Activated CD8-positive, alpha-beta memory T cell treated with anti-CD3 and anti-CD28 coated beads for 4 hours (primary cell): ENCODE results near the gene RFX3.
A peak's percentile ranks its signal among the peaks of the same experiment; 100 is the strongest.

Experiments used
- DNase-seq, 2 donors: peaks; one replicate each; pipeline ENCODE4 v3.0.0-alpha.2; 2020; ENCODE audit warnings: low read depth in 2 of 2

RFX3 gene

DNA sequence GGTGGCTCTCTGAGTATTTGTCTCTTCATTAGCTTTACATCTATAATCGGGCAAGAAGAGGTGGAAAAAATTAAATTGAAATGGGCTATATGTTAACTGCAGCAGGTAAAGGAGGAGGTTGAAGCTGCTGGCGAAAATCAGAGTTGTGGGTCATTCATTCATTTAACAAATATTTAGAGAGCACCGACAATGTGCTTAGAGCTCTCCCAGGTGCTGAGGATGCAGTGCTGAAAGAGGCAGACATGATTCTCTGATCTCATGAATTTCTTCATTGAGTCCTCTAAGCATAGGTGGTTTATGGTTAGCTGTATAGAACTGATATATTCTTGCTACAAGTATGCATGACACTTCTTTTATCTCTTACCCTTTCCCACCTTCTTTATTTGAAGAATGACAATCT lies 243.4 kb downstream of the RFX3 start:
- no peak for DNase-seq

DNA sequence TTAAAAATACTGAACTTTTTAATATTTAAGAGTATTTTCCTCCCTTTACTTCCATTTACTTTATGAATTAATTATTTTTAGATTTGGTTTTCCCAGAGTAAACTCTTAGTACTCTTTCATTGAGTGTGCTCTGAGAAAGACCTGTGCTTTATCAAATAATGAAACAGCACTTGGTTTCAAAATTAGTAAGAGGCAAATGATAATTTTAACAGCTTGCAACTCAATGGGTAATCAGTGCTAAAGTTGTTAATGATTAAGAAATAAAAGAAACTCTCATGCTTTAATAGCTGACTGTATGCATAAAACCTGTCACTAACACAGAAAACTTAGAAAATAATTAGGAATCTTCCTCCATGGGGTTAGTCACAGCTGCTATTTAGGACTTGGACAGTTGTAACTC lies 244.4 kb downstream of the RFX3 start:
- no peak for DNase-seq

- no peak for DNase-seq
Observed at GRCh38 chr9:3277200-3277599, 248.6 kb downstream of the RFX3 start.

DNA sequence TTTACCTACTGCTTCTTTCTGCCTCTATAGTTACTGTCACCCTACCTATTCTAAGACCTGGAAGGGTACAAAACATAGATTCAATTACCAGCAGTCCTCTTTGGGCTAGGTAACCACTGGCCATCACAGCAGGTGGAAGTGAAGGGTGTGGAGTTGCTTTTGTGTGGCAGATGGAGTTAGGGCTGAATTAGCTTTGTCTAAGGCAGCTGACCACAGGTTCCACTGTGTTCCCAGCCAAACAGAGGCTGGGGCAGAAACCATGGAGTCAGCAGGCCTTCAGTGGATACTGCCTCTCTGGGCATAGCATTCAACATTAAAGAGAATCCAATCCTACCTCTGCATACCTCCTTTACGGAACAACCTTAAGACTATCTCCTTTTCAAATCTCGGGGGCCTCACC lies 254.2 kb downstream of the RFX3 start:
- DNase-seq, result no peak

DNA sequence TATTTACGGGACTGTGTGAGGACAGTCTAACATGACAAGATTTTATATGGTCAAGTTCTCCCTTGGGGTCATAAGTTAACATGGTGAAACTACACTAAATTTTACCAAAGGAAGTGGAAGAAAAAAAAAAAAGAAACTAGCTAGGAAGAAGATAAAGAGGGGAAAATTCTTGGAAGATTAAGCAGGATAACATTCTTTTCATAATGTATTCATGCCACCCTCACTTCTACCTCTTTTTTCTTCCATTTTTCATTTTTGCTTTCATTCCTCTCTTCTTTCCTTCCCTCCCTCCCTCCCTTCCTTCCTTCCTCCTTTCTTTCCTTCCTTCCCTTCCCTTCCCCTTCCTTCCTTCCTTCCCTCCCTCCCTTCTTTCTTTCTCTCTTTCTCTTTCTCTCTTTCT lies 254.6 kb downstream of the RFX3 start:
- DNase-seq, result no peak

DNA sequence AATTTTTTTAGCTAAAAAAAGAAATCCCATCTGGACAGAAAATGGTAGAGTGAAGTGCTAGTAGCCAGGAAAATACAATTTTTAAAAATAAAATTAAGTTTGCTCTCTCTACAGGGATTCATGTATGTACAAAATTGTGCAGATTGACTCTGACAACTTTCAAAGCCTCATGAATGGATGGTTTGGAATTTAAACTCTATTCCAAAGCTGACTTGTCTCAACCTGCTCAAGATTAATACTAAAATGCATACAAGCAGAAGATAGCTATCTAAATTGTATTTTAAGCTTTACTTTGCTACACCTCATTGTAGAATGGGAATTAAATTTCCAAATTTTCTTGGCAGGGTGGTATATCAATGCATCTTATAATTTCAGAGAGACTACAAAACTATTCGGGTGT lies 257.6 kb downstream of the RFX3 start:
- DNase-seq, result no peak

DNA sequence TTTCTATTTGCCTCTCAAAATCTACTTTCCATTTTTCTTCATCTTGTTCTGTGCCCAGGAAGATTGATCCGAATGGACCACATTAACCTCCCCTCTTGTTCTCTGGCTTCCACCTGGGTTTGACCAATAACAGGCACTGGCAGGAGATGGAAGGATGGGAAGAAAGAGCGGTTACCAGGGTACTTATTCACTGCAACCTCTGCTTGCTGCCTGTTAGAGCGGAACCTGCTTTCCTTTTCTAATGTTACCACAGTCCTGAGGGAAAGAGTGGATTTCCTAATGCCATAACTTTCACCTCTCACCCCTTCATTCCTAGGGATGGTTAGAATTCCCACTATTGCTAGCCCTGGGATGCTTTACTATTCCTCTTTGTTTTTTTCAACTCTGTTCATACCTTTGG lies 262.1 kb downstream of the RFX3 start:
- DNase-seq, result no peak

- no peak for DNase-seq
Observed at GRCh38 chr9:3262826-3263529, 262.8 kb downstream of the RFX3 start.

DNA sequence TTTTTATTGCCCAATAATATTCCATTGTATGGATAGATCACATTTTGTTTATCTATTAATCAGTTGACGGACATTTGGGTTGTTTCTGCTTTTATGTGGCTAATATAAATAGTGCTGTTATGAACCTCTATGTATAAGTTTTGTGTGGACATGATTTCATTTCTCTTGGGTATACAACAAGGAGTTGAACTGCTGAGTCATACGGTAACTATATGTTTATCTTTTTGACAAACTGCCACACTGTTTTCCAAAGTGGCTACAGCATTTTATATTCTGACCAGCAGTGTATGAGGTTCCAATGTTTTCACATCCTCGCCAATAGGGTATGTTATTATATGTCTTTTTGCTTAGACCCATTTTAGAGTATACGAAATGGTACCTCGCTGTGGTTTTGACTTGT lies 264.3 kb downstream of the RFX3 start:
- DNase-seq, result no peak

- no peak for DNase-seq
Observed at GRCh38 chr9:3256571-3257330, 269.1 kb downstream of the RFX3 start.

DNA sequence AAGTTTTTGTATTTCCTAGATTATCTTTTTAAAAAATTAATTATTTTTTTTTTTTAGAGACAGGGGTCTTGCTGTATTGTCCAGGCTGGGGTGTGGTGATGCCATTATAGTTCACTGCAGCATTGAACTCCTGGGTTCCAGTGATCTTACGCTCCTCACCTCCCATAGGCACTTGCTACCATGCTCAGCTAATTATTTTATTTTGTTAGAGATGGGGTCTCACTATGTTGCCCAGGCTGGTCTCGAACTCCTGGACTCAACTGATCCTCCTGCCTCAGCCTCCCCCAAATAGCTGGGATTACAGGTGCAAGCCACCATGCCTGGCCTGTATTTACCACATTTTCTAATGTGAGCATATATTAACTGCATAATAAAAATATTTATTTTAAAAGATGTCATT lies 274.5 kb downstream of the RFX3 start:
- DNase-seq, result no peak

DNA sequence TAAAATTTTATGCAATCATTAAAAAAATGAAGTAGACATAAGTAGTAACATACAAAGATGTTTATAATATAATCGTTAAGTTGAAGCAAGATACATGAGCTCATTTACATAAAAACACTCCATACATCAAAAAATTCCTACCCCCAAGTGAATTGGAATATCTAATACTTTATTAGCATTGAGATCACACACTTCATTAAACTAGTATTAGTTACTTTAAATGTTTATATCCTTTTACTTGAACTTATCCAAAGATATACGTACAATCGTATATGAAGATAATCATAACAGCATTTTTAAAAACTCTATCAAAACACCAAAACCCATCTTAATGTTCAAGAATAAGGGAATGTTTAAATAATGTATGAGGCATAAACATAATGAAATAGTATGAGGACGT lies 275.1 kb downstream of the RFX3 start:
- no peak for DNase-seq

DNA sequence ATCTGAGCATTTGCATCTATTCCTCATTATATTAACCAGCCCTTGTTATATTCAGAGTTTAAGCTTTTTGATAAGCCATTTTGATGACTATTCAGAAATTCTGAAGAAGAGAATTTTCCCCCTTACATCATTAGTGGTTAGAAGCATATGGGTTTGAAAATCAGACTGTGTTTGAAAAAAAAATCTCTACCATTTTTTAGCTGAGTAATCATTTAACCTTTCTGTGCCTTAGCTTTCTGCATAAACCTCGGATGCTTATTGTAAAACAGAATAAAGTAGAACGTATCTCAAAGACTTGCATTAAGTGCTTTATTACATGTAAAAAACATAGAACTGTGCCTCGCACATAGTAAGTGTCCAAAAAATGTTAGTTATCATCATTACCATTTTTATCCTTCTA lies 278.6 kb downstream of the RFX3 start:
- DNase-seq, result no peak

- no peak for DNase-seq
Observed at GRCh38 chr9:3246241-3246640, 279.6 kb downstream of the RFX3 start.

- DNase-seq, result no peak
Observed at GRCh38 chr9:3244963-3245653, 280.7 kb downstream of the RFX3 start.

DNA sequence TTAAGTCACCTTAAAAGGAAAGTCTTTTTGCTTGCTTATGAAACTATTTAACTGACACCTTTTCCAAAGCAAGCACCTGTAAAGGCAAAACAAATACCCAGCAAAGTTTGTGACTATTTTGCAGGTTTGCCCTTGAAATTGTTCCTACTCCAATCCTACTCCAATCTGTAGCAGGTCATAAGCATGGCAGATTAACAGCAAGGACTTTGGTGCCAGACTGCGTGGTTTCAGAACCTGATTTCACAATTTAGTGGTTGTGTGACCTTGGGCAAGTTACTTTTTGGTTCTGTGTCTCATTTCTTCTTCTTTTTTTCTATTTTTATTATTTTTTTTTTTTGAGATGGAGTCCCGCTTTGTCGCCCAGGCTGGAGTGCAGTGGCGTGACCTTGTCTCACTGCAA lies 282.1 kb downstream of the RFX3 start:
- DNase-seq, result no peak

- no peak for DNase-seq
Observed at GRCh38 chr9:3241290-3241689, 284.5 kb downstream of the RFX3 start.

GRCh38 chr9:3240656-3241268 lies 285.0 kb downstream of the RFX3 start:
- DNase-seq, result peak; percentile 9 to 16

- no peak for DNase-seq
Observed at GRCh38 chr9:3239240-3239639, 286.6 kb downstream of the RFX3 start.

- DNase-seq, result no peak
Observed at GRCh38 chr9:3238236-3238635, 287.6 kb downstream of the RFX3 start.

DNA sequence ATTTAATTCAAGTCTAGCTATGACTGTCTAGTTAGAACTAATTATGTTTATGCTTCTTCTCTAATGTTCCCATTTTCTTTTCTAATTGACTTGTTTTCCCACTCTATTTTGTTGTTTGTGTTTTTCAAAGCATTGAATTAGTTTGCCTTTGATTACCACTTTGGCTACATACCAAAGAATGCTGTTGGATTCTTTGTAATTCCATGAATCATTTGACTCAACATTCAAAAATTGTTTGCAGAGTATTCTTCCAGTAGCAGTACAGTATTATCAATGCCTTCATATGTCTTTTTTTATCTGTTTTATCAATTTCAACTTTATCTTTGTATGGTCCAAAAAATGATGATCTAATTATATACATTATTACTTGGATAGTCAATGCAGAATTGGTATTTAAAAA lies 288.7 kb downstream of the RFX3 start:
- no peak for DNase-seq

DNA sequence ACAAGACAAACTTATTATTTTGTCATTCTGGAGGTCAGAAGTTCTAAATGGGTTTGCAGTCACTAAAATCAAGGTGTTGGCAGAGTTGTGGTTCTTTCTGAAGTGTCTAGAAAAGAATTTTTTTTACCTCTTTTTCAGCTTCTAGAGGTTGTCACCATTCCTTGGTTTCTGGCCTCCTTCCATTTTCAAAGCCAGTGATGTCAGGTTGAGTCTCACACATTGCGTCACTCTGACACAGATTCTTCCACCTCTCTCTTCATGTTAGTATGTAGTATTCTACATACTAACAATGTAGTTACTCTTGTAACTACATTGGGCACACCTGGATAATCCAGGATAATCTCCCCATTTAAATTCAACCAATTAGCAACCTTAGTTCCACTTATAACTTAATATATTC lies 290.3 kb downstream of the RFX3 start:
- no peak for DNase-seq

- DNase-seq, result no peak
Observed at GRCh38 chr9:3224931-3225330, 300.9 kb downstream of the RFX3 start.
